Dedifferentiated amniotic fluid mesenchymal stem cell (primary cell): Measurements from ENCODE around the gene CFAP99.
"Not testable (repeated sequence)": the region's sequence is repeated elsewhere in the genome, so short reads cannot be mapped to it uniquely, and the experiment has no call there.

ENCODE experiments used
- DNase-seq: peaks from one replicate; pipeline ENCODE4 v3.0.0-alpha.2; 2016; ENCODE audit errors: extremely low spot score

The CFAP99 gene

GRCh38 chr4:2428496-2429213 is 9.9 kb downstream of the CFAP99 start:
- DNase-seq: no peak

GRCh38 chr4:2429945-2430757 is 11.4 kb downstream of the CFAP99 start:
- not testable (repeated sequence) for DNase-seq

- DNase-seq: no peak
These were observed 13.2 kb downstream of the CFAP99 start for GRCh38 chr4:2432004-2432403.

- no peak for DNase-seq
These were observed 14.3 kb downstream of the CFAP99 start for GRCh38 chr4:2432991-2433530.

GRCh38 chr4:2433609-2434350 is 15.0 kb downstream of the CFAP99 start:
- no peak for DNase-seq

GRCh38 chr4:2434420-2434819 is 15.7 kb downstream of the CFAP99 start:
- no peak for DNase-seq

GRCh38 chr4:2436301-2436700 is 17.5 kb downstream of the CFAP99 start:
- no peak for DNase-seq

GRCh38 chr4:2436761-2437474 is 18.2 kb downstream of the CFAP99 start:
- no peak for DNase-seq

GRCh38 chr4:2437475-2438215 is 18.9 kb downstream of the CFAP99 start:
- no peak for DNase-seq

- no peak for DNase-seq
These were observed 20.3 kb downstream of the CFAP99 start for GRCh38 chr4:2438822-2439718.

GRCh38 chr4:2441393-2442174 is 22.8 kb downstream of the CFAP99 start:
- no peak for DNase-seq

GRCh38 chr4:2442175-2442993 is 23.6 kb downstream of the CFAP99 start:
- DNase-seq: no peak

GRCh38 chr4:2443061-2443730 is 24.4 kb downstream of the CFAP99 start:
- DNase-seq: no peak

- no peak for DNase-seq
These were observed 25.4 kb downstream of the CFAP99 start for GRCh38 chr4:2443956-2444740.

- no peak for DNase-seq
These were observed 26.4 kb downstream of the CFAP99 start for GRCh38 chr4:2445130-2445529.

- DNase-seq: no peak
These were observed 26.8 kb downstream of the CFAP99 start for GRCh38 chr4:2445571-2445970.
